Epithelial cell of proximal tubule (primary cell): ENCODE data around the gene AFMID. TPM values are rescaled to one million over a fixed set of nuclear protein-coding genes. Genes with fewer than 3 reads are reported as not detected.
"Not testable (repeated sequence)": the region's sequence is repeated elsewhere in the genome, so short reads cannot be mapped to it uniquely, and the experiment has no call there.

ENCODE experiments used
- DNase-seq: peaks from one replicate; pipeline ENCODE4 v3.0.0-alpha.2; 2011; ENCODE audit warnings: low read depth
- H3K4me3 ChIP-seq: 2 replicates; pipeline ENCODE4 v1.5.1; 2011; ENCODE audit warnings: low read depth, mild to moderate bottlenecking, low read length
- CTCF ChIP-seq: conservative IDR thresholded peaks from 2 replicates; pipeline ENCODE4 v1.5.1; 2012; ENCODE audit warnings: low read depth, mild to moderate bottlenecking, low read length
- total RNA-seq: library from RNA; depleted of rRNA; stranded (reverse); fragments of >200 nt; gene quantifications from 2 replicates; pipeline ENCODE4 v1.2.3, GENCODE V29; 2015

AFMID gene
- total RNA-seq, 1 donor from 2014 or later = 47.2 TPM

GRCh38 chr17:78170692-78171590 lies 16.2 kb upstream of the AFMID start:
- H3K4me3 ChIP-seq = no peak overlapping the region
- TF ChIP-seq CTCF = no peak
- DNase-seq = no peak

DNA sequence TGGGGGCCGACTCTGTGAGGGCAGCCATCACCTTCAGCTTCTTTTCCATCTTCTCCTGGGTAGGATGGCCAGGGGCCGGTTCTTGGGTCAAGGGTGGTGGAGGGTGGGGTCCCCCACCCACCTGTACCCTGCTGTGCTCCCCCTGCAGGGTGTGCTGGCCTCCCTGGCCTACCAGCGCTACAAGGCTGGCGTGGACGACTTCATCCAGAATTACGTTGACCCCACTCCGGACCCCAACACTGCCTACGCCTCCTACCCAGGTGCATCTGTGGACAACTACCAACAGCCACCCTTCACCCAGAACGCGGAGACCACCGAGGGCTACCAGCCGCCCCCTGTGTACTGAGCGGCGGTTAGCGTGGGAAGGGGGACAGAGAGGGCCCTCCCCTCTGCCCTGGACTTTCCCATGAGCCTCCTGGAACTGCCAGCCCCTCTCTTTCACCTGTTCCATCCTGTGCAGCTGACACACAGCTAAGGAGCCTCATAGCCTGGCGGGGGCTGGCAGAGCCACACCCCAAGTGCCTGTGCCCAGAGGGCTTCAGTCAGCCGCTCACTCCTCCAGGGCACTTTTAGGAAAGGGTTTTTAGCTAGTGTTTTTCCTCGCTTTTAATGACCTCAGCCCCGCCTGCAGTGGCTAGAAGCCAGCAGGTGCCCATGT lies 15.4 kb upstream of the AFMID start:
- H3K4me3 ChIP-seq, DNase-seq: not testable (repeated sequence)

- no peak for DNase-seq
- no peak for TF ChIP-seq CTCF
These were observed 14.7 kb upstream of the AFMID start for GRCh38 chr17:78172249-78173051.

GRCh38 chr17:78173097-78173715 lies 14.0 kb upstream of the AFMID start:
- no peak for TF ChIP-seq CTCF
- no peak overlapping the region for H3K4me3 ChIP-seq
- DNase-seq = no peak

More at GRCh38 chr17:78172249-78173051, 14.7 kb upstream of the AFMID start:
- no peak overlapping the region for H3K4me3 ChIP-seq

GRCh38 chr17:78174346-78174869 lies 12.8 kb upstream of the AFMID start:
- no peak for DNase-seq
- TF ChIP-seq CTCF = peak; percentile 58
- peak overlapping the region; percentile 35 for H3K4me3 ChIP-seq

GRCh38 chr17:78174870-78175642 lies 12.1 kb upstream of the AFMID start:
- TF ChIP-seq CTCF = no peak
- H3K4me3 ChIP-seq = peak overlapping the region; percentile 35
- DNase-seq = no peak
